SK-N-SH (cell line): ENCODE results near the gene NSA2. TPM values are rescaled to one million over a fixed set of nuclear protein-coding genes. Genes with fewer than 3 reads are reported as not detected.
"Not testable (repeated sequence)": the region's sequence is repeated elsewhere in the genome, so short reads cannot be mapped to it uniquely, and the experiment has no call there.

Source experiments
- CTCF ChIA-PET: fragments of 300-600, 350-600 bp; formaldehyde crosslinking; extraction: SDS; loops from one replicate; lab custom pipeline; 2021; lab: Yijun Ruan, JAX
- POLR2A ChIA-PET: fragments of 350-600 bp; sonication (Branson Sonifier 250); formaldehyde crosslinking; extraction: SDS; loops from one replicate; lab custom pipeline; 2020; ENCODE audit warnings: antibody characterized with exemption, inconsistent platforms; lab: Yijun Ruan, JAX
- DNase-seq: peaks from one replicate; pipeline ENCODE4 v3.0.0; 2012
- H2AFZ ChIP-seq: fragments of 200-600 bp; sonication (generic); 2 replicates; pipeline ENCODE4 v1.8.1; 2016; ENCODE audit warnings: antibody characterized with exemption, mild to moderate bottlenecking, low read depth
- H3F3A ChIP-seq: fragments of 200-600 bp; sonication (generic); replicated peaks from 2 replicates; pipeline ENCODE3; 2016; ENCODE audit warnings: antibody characterized with exemption, mild to moderate bottlenecking; ENCODE audit not compliant: insufficient read depth
- H3K27ac ChIP-seq, 2 experiments: fragments of 200-500 bp in 1 of 2; fragments of 200-600 bp in 1 of 2; sonication (Bioruptor generic) in 1 of 2; sonication (generic), shearing (Covaris generic) in 1 of 2; 2 replicates each; pipeline versions ENCODE4 v1.5.1 to v1.6.1; 2014 to 2016; ENCODE audit warnings: low read depth in 2 of 2, inconsistent platforms in 1 of 2, low read length in 1 of 2, mild to moderate bottlenecking in 1 of 2, mixed read lengths in 1 of 2
- H3K27me3 ChIP-seq: fragments of 200-600 bp; sonication (generic), shearing (Covaris generic); 2 replicates; pipeline ENCODE4 v1.6.1; 2016; ENCODE audit warnings: mixed run types; ENCODE audit not compliant: insufficient read depth
- H3K36me3 ChIP-seq, 2 experiments: fragments of 200-500 bp in 1 of 2; fragments of 200-600 bp in 1 of 2; sonication (Bioruptor generic) in 1 of 2; sonication (generic) in 1 of 2; replicated peaks in 1 of 2; 2 replicates each; pipeline versions ENCODE3 to v1.5.1; 2014 to 2016; ENCODE audit warnings: low read length in 1 of 2, mild to moderate bottlenecking in 1 of 2; ENCODE audit not compliant: insufficient read depth in 2 of 2, control insufficient read depth in 1 of 2
- H3K4me1 ChIP-seq, 2 experiments: fragments of 200-500 bp in 1 of 2; fragments of 200-600 bp in 1 of 2; sonication (Bioruptor generic) in 1 of 2; sonication (generic), shearing (Covaris generic) in 1 of 2; 2 replicates each; pipeline versions ENCODE4 v1.5.1 to v1.6.1; 2014 to 2016; ENCODE audit warnings: low read depth in 1 of 2, low read length in 1 of 2, mixed run types in 1 of 2; ENCODE audit not compliant: insufficient read depth in 2 of 2, control insufficient read depth in 1 of 2
- H3K4me2 ChIP-seq: fragments of 200-600 bp; sonication (generic), shearing (Covaris generic); 2 replicates; pipeline ENCODE4 v1.6.1; 2017; ENCODE audit warnings: mixed run types
- H3K4me3 ChIP-seq, 2 experiments: fragments of 200-500 bp in 1 of 2; fragments of 200-600 bp in 1 of 2; sonication (Bioruptor generic) in 1 of 2; sonication (generic), shearing (Covaris generic) in 1 of 2; 2 replicates each; pipeline versions ENCODE4 v1.5.1 to v1.8.1; 2014 to 2016; ENCODE audit warnings: low read depth in 2 of 2, inconsistent platforms in 1 of 2, low read length in 1 of 2, mild to moderate bottlenecking in 1 of 2, mixed read lengths in 1 of 2, moderate library complexity in 1 of 2
- H3K79me2 ChIP-seq: fragments of 200-600 bp; sonication (generic); 2 replicates; pipeline ENCODE4 v1.8.1; 2017; ENCODE audit warnings: mild to moderate bottlenecking; ENCODE audit not compliant: insufficient read depth
- H3K9ac ChIP-seq: fragments of 200-600 bp; sonication (generic); 2 replicates; pipeline ENCODE4 v1.6.1; 2017; ENCODE audit warnings: mixed run types
- H3K9me2 ChIP-seq: fragments of 200-600 bp; sonication (generic); 2 replicates; pipeline ENCODE4 v1.6.1; 2017; ENCODE audit warnings: mixed run types
- H3K9me3 ChIP-seq: fragments of 200-600 bp; sonication (generic); 2 replicates; pipeline ENCODE4 v1.6.1; 2017; ENCODE audit warnings: mixed run types, mild to moderate bottlenecking, moderate library complexity
- H4K20me1 ChIP-seq: fragments of 200-600 bp; sonication (generic); 2 replicates; pipeline ENCODE4 v1.6.1; 2017; ENCODE audit warnings: mild to moderate bottlenecking, mixed run types; ENCODE audit not compliant: insufficient read depth
- CHD2 ChIP-seq: fragments of 150-350 bp; IDR thresholded peaks from 2 replicates; pipeline ENCODE4 v1.6.1; 2018; ENCODE audit warnings: low read length; ENCODE audit not compliant: partially characterized antibody
- ELF1 ChIP-seq: IDR thresholded peaks from 2 replicates; pipeline ENCODE4 v1.4.0; 2012
- EZH2phosphoT487 ChIP-seq: fragments of 200-600 bp; sonication (generic); IDR thresholded peaks from 2 replicates; pipeline ENCODE4 v1.6.1; 2017; ENCODE audit warnings: low read depth, mixed run types, mild to moderate bottlenecking, antibody characterized with exemption, moderate library complexity, borderline replicate concordance
- FOSL2 ChIP-seq: IDR thresholded peaks from 2 replicates; pipeline ENCODE4 v1.4.0; 2012; ENCODE audit warnings: low read depth, mild to moderate bottlenecking, moderate library complexity, borderline replicate concordance
- FOXJ3 ChIP-seq: sonication (generic); formaldehyde crosslinking; IDR thresholded peaks from 2 replicates; pipeline ENCODE4 v1.5.1; 2020; ENCODE audit warnings: mild to moderate bottlenecking, missing genetic modification reagents
- GABPA ChIP-seq: IDR thresholded peaks from 2 replicates; pipeline ENCODE4 v1.4.0; 2012; ENCODE audit warnings: low read depth, mild to moderate bottlenecking
- GATA2 ChIP-seq: sonication (generic); formaldehyde crosslinking; IDR thresholded peaks from 2 replicates; pipeline ENCODE4 v1.5.0; 2020; ENCODE audit warnings: mild to moderate bottlenecking, missing genetic modification reagents
- IRF3 ChIP-seq: fragments of 150-350 bp; IDR thresholded peaks from 2 replicates; pipeline ENCODE4 v1.6.1; 2016; ENCODE audit warnings: mild to moderate bottlenecking, low read depth, low read length
- JUND ChIP-seq: IDR thresholded peaks from 2 replicates; pipeline ENCODE4 v1.4.0; 2012
- MAX ChIP-seq: IDR thresholded peaks from 2 replicates; pipeline ENCODE4 v1.4.0; 2012; ENCODE audit warnings: low read depth
- MEF2A ChIP-seq: IDR thresholded peaks from 2 replicates; pipeline ENCODE4 v1.4.0; 2012; ENCODE audit warnings: low read depth, borderline replicate concordance
- NFIC ChIP-seq: IDR thresholded peaks from 2 replicates; pipeline ENCODE4 v1.4.0; 2012; ENCODE audit warnings: borderline replicate concordance
- NRF1 ChIP-seq: IDR thresholded peaks from 2 replicates; pipeline ENCODE4 v1.6.1; 2012; ENCODE audit warnings: low read depth, mild to moderate bottlenecking, low read length
- PBX3 ChIP-seq: IDR thresholded peaks from 2 replicates; pipeline ENCODE4; 2012
- RCOR1 ChIP-seq: fragments of 150-350 bp; IDR thresholded peaks from 2 replicates; pipeline ENCODE4 v1.6.1; 2017; ENCODE audit warnings: antibody characterized with exemption, low read length
- RXRA ChIP-seq: IDR thresholded peaks from 2 replicates; pipeline ENCODE4 v1.4.0; 2012; ENCODE audit warnings: low read depth, mild to moderate bottlenecking, borderline replicate concordance
- SIN3A ChIP-seq: IDR thresholded peaks from 2 replicates; pipeline ENCODE4 v1.6.1; 2012; ENCODE audit warnings: low read depth, mild to moderate bottlenecking, low read length, moderate library complexity, borderline replicate concordance
- TAF1 ChIP-seq: IDR thresholded peaks from 2 replicates; pipeline ENCODE4 v1.6.1; 2012; ENCODE audit warnings: low read depth, mild to moderate bottlenecking, low read length, moderate library complexity, borderline replicate concordance
- TCF12 ChIP-seq: IDR thresholded peaks from 2 replicates; pipeline ENCODE4 v1.4.0; 2012
- YY1 ChIP-seq: IDR thresholded peaks from 2 replicates; pipeline ENCODE4 v1.4.0; 2012; ENCODE audit warnings: low read depth, mild to moderate bottlenecking
- ZBTB33 ChIP-seq: IDR thresholded peaks from 2 replicates; pipeline ENCODE4 v1.4.0; 2012; ENCODE audit warnings: low read depth, borderline replicate concordance
- WGBS: methylation state at CpG from one replicate; pipeline ENCODE4 v1.1.6; 2017; ENCODE audit warnings: low lambda C conversion rate; 5-methylcytosine and 5-hydroxymethylcytosine counted together
- polyA plus RNA-seq, 3 experiments: library from polyadenylated mRNA; depleted of rRNA; stranded (reverse); fragments of >200 nt; gene quantifications; 2 replicates each; pipeline ENCODE4 v1.2.3, GENCODE V29; 2012

Gene NSA2
- polyA plus RNA-seq, 1 of the 3 experiments (the other 2 are of a cell fraction), result 81.0 TPM

- Histone ChIP-seq H3F3A (peaks cover 14% of the 10 kb centered on the region), H3K27me3 (no peaks in the 10 kb centered on the region), H3K4me1 (no peaks in the 10 kb centered on the region), H2AFZ (no peak overlapping the region), H3K27ac (no peak overlapping the region), H3K9ac (no peak overlapping the region), H3K4me3 (no peak overlapping the region), H3K4me2 (no peak overlapping the region), H3K36me3 (peaks cover 85 to 93% of the 10 kb centered on the region in 2 experiments), H3K9me2 (no peaks in the 10 kb centered on the region), H3K9me3 (no peaks in the 10 kb centered on the region), H3K79me2 (no peaks in the 10 kb centered on the region), H4K20me1 (no peaks in the 10 kb centered on the region)
- no peak for TF ChIP-seq RXRA
- TF ChIP-seq FOXJ3 (CRISPR knock-in tag), result no peak
- TF ChIP-seq PBX3, result no peak
- no peak for TF ChIP-seq NFIC
- TF ChIP-seq FOSL2, result no peak
- no peak for TF ChIP-seq YY1
- TF ChIP-seq TAF1, result no peak
- TF ChIP-seq GABPA, result no peak
- TF ChIP-seq RCOR1, result no peak
- TF ChIP-seq GATA2 (CRISPR knock-in tag), result no peak
- ChIA-PET CTCF (interaction anchor here (1.4 kb wide), 1 partner anchor 22 kb away, joined by 4 read pairs; no protein-coding TSS in a partner anchor), POLR2A (no interaction called here)
- DNase-seq, result no peak
- WGBS, result 91% methylated on average over 6 of the region's 6 CpGs
Measured at GRCh38 chr5:74736759-74737158, 30.3 kb upstream of the NSA2 start.

GRCh38 chr5:74738406-74738805, 28.6 kb upstream of the NSA2 start:
- H2AFZ ChIP-seq, result no peak overlapping the region
- no peaks in the 10 kb centered on the region for H3K4me1 ChIP-seq
- H3K9me2 ChIP-seq, result no peaks in the 10 kb centered on the region
- H3K36me3 ChIP-seq, result peaks cover 77 to 93% of the 10 kb centered on the region in 2 experiments
- DNase-seq, result no peak
- no peak overlapping the region for H3K9ac ChIP-seq
- WGBS, result 96% methylated on average over 4 of the region's 4 CpGs
- no peaks in the 10 kb centered on the region for H3K27me3 ChIP-seq
- TF ChIP-seq ELF1, result no peak
- TF ChIP-seq IRF3, result no peak
- no peak for TF ChIP-seq SIN3A
- TF ChIP-seq NRF1, result no peak
- TF ChIP-seq EZH2phosphoT487, result no peak
- no peak for TF ChIP-seq GATA2 (CRISPR knock-in tag)
- no peak for TF ChIP-seq MAX
- no peak for TF ChIP-seq JUND
- TF ChIP-seq CHD2, result no peak
- TF ChIP-seq MEF2A, result no peak
- TF ChIP-seq TCF12, result no peak
- no peak for TF ChIP-seq ZBTB33
- TF ChIP-seq, all 33 proteins: peak for 0
- Histone ChIP-seq H3K79me2 (no peaks in the 10 kb centered on the region), H3K9me3 (no peaks in the 10 kb centered on the region), H3F3A (peaks cover 14% of the 10 kb centered on the region), H3K4me2 (no peak overlapping the region), H4K20me1 (no peaks in the 10 kb centered on the region), H3K4me3 (no peak overlapping the region), H3K27ac (no peak overlapping the region)
- POLR2A ChIA-PET, result interaction anchor here (0.6 kb wide), 1 partner anchor 1523 kb away, joined by 3 read pairs; no protein-coding TSS in a partner anchor
- CTCF ChIA-PET, result interaction anchor here (1.5 kb wide), 1 partner anchor 20 kb away, joined by 4 read pairs; no protein-coding TSS in a partner anchor

GRCh38 chr5:74748742-74749141, 18.3 kb upstream of the NSA2 start:
- H3K4me1 ChIP-seq, H3K9me3 ChIP-seq, H2AFZ ChIP-seq, H3F3A ChIP-seq, H3K27ac ChIP-seq, H3K4me3 ChIP-seq, DNase-seq, H3K9ac ChIP-seq, H3K4me2 ChIP-seq, POLR2A ChIA-PET, H3K27me3 ChIP-seq, H3K9me2 ChIP-seq, H3K79me2 ChIP-seq, H4K20me1 ChIP-seq: not testable (repeated sequence)
- peaks cover 77 to 82% of the 10 kb centered on the region in 2 experiments for H3K36me3 ChIP-seq
- CTCF ChIA-PET, result interaction anchor here (1.3 to 1.9 kb wide), 2 partner anchors 12 to 15 kb away, joined by 3 to 4 read pairs; no protein-coding TSS in a partner anchor
- WGBS, result 76% methylated on average over 4 of the region's 4 CpGs
